Medulla oblongata (tissue), 1 donor: ENCODE results near the gene DUSP8.
"Not testable (repeated sequence)": the region's sequence is repeated elsewhere in the genome, so short reads cannot be mapped to it uniquely, and the experiment has no call there.

Experiments
- DNase-seq: peaks from one replicate; pipeline ENCODE4 v3.0.0-alpha.2; 2015; ENCODE audit errors: extremely low spot score

The DUSP8 gene

GRCh38 chr11:1516273-1517067 lies 55.6 kb downstream of the DUSP8 start:
- DNase-seq = no peak

DNA sequence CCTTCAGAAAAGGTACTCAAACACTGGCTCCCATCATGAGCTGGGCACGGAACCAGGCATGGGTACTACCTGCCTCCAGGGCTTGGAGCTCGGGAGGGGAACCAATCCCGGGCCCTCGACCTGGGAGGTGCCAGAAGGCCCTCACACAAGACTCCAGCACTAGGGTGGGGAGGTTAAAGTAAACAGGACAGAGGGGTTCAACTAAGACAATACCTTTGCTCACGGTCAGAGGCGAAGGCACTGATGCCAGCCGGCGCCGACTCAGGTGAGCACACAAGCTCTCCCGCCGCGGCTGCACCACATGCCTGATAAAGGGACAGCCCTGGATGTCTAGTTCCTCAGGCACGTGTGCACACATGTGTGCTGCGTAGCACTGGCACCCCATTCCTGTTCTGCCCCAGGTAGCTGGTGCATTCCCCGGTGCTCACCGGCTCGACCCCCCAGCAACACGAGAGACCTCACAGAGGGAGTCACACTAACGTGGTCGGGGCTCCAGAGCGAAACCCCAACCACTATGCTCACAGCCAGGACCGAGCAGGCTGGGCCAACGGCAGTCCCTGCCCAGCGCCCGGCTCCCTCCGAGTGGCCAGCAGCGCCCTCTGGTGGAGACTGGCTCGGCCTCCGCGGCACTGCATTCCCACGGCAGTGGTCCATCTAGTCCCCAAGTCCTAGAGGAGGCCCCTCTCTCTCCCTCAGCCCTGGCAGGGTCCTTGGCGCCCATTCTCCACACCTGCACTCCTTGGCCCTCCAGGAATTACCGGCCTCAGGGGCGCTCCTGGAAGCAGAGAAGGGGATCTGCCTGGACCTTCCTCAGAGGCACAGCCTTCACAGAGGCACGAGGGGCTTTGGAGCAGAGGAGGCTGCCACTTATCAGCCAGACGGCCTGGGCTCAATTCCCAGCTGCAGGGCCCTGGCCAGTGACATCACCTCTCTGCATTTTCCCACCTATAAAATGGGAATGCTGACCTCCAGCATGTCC lies 56.7 kb downstream of the DUSP8 start:
- peak; percentile 78 for DNase-seq

DNA sequence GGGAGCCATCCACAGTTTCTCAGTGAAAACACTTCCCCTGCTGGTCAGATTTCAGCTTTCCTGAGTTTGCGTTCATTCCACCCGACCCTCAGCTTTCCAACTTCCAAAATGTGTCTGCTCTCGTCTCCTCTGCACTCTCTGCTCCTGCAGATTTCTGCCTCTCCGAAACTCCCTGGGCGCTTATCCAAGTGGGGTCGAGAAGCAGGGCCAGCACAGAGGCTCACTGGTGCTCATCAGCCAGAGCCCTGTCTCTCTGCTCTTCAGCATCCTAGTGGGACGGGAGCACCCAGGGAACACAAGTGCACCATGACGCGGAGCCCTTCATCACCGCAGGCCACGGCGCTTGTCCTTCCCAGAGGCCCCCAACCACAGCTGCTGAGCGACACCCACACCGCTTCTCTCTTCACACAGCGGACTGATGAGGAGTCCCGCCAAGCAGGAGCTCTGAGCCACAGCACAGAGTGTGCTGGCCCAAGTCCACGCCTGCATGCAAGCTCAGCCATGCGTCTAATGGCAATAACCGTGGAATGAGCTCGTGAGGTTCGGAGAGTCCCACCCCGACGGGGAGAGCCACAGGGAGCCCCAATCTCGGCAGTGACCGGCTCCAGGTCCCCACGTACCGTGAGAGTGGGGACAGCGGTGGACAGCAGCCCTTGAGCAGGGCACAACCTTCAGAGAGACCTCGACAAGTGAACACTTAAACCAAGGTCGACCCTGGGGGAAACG lies 57.6 kb downstream of the DUSP8 start:
- DNase-seq = no peak

GRCh38 chr11:1513326-1514296 lies 58.5 kb downstream of the DUSP8 start:
- no peak for DNase-seq

- DNase-seq = not testable (repeated sequence)
Measured at GRCh38 chr11:1512531-1513258, 59.4 kb downstream of the DUSP8 start.

- DNase-seq = no peak
Measured at GRCh38 chr11:1511937-1512496, 60.1 kb downstream of the DUSP8 start.

DNA sequence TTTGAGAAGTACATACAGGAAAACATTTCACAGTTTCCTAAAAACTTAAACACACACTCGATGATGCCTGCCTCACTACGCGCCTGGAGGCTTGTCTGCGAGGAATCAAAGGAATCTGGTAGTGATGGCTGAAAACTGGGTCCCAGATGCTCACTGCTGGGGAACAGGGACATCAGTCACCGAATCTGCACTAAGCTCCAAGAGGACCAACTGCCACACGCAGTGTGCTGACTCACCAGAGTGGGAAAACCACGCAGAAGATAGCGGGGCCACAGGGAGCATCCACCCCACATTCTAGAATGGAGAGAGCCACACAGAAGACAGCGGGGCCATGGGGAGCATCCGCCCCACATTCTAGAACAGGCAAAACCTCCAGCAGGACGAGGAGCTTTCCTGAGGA lies 61.1 kb downstream of the DUSP8 start:
- no peak for DNase-seq

DNA sequence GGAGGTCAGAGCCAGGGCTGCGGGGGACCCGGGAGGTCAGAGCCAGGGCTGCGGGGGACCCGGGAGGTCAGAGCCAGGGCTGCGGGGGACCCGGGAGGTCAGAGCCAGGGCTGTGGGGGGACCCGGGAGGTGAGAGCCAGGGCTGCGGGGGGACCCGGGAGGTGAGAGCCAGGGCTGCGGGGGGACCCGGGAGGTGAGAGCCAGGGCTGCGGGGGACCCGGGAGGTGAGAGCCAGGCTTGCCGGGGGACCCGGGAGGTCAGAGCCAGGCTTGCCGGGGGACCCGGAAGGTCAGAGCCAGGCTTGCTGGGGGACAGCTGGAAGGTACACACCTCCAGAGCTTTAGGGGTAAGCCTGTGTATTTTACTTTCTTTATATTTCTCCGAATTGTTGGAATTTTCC lies 61.7 kb downstream of the DUSP8 start:
- not testable (repeated sequence) for DNase-seq

- DNase-seq = no peak
Measured at GRCh38 chr11:1509626-1510255, 62.3 kb downstream of the DUSP8 start.

GRCh38 chr11:1508986-1509385 lies 63.1 kb downstream of the DUSP8 start:
- no peak for DNase-seq

GRCh38 chr11:1508491-1508891 lies 63.6 kb downstream of the DUSP8 start:
- no peak for DNase-seq

GRCh38 chr11:1507381-1508140 lies 64.5 kb downstream of the DUSP8 start:
- peak; percentile 45 for DNase-seq

DNA sequence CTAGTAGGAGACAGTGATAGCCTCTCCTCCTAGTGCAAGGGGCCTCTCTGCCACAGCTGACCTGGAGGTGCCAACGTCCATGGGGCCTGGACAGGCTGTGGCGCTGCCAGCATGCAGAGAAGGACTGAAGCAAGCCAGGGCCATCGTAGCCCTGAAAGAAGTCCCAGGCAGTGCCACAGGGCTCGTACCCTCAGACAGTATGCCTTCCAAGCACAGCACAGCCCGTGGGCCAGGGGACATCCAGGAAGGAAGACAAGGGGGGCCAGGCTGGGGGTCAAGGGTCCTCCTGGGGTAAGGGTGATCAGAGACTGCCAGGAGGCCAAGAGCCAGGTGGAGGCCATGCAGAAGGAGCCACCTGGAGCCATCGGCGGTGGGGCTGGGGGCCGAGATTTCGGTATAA lies 65.1 kb downstream of the DUSP8 start:
- no peak for DNase-seq

DNA sequence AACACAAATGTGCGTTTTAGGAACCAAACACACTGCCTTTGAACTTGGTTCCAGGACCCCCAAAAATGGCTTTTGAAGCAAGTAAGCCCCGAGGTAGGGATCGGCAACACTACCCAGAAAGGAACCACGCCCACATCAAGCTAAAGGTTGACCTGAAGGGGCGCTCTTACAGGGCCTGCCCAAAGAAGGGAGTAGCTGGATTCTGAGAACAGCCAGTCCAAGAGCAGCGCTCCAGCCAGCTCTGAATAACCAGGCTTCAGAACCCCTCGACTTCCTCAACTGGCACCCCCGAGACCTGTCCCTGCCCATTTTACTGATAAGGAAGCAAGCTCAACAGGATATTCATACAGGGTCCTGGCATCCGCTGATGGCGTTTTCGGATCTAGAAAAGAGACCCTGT lies 66.6 kb downstream of the DUSP8 start:
- no peak for DNase-seq

- DNase-seq = no peak
Measured at GRCh38 chr11:1504581-1505290, 67.3 kb downstream of the DUSP8 start.

- no peak for DNase-seq
Measured at GRCh38 chr11:1504138-1504537, 67.9 kb downstream of the DUSP8 start.
